GM10266 (cell line): ENCODE results near the gene HINT3.

Experiments
- DNase-seq: peaks from one replicate; pipeline ENCODE4 v3.0.0; 2012; ENCODE audit errors: extremely low spot score
- TF ChIP-seq, protein P1 (sequence below): IDR thresholded peaks from 2 replicates; pipeline ENCODE4 v1.5.1; 2012; ENCODE audit warnings: mild to moderate bottlenecking, low read depth; ENCODE audit not compliant: control insufficient read depth, insufficient read depth; ENCODE audit errors: missing control alignments

HINT3 gene

DNA sequence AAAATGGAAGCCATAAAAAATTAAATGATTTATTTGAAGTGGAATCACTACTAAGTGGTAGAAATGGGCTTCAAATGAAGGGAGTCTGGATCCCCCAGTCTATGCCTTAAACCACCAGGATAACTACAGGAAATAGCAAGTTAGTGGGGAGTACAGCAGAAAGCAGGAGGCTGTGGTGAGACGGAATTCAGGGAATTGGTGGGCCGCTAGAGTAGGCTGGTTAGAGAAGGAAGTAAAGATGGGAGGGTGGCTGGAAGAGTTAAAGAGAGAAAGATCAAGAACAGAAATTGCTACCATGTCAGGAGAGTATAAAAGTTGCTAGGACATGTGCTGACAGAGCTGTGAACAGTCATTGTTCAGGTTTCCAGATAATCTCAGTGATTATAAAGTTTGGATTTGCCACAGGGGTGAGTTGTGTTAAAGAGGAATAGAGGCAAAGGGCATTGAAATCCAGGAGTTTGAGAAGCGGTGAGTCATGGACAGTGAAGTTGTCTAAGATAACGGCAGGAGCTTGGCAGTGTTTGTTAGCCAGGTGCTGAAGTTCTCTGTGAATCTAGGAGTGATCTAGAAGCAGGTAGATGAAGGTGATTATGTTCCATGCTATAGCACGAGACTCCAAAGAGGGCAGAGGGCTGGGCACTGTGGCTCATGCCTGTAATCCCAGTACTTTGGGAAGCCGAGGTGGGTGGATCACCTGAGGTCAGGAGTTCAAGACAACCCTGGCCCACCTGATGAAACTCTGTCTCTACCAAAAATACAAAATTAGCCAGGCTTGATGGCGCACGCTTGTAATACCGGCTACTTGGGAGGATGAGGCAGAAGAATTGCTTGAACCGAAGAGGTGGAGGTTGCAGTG is 13.7 kb upstream of the HINT3 start:
- TF ChIP-seq, protein P1, sequence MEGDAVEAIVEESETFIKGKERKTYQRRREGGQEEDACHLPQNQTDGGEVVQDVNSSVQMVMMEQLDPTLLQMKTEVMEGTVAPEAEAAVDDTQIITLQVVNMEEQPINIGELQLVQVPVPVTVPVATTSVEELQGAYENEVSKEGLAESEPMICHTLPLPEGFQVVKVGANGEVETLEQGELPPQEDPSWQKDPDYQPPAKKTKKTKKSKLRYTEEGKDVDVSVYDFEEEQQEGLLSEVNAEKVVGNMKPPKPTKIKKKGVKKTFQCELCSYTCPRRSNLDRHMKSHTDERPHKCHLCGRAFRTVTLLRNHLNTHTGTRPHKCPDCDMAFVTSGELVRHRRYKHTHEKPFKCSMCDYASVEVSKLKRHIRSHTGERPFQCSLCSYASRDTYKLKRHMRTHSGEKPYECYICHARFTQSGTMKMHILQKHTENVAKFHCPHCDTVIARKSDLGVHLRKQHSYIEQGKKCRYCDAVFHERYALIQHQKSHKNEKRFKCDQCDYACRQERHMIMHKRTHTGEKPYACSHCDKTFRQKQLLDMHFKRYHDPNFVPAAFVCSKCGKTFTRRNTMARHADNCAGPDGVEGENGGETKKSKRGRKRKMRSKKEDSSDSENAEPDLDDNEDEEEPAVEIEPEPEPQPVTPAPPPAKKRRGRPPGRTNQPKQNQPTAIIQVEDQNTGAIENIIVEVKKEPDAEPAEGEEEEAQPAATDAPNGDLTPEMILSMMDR, result no peak
- DNase-seq, result no peak

DNA sequence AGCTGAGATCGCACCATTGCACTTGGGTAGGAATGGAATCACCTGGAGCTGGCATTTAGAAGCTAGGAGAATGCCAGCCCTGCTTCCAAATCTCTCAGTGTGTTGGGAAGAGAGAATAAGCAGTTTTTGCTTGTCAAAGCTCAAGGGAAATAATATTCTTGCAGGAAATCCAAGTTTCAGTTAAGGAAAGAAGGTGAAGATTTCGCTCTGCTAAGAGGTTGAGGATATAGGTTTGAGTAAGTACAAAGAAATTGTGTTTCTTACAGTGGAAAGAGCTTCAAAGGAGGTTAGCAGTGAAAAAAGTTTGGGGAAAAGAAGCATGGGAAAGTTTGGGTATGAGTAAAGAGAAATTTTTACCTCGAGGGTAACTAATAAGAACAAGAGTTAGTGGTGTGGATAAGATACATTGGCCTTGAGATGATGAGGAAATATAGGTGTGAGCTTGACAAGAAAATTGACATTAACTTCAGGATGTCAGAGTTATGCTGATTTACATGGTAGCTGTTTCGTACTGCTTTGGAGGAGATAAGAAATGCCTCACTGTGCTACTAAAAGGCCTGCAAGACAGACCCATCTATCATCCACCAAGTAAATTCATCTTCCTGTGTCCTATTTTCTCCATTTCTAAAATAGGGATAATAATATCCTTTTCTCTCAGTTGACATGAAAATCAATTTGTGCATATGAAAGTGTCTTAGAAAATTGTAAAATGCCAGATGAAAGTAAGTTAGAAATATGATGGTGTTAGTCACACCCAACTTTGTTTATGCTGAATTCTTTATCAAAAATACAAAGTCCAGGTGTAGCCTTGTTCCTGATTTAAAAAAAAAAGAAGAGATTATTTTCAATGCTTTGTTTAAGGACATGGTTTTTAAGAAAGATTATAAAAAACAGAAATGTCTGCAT is 12.8 kb upstream of the HINT3 start:
- DNase-seq, result no peak
- TF ChIP-seq, protein P1, result no peak

DNA sequence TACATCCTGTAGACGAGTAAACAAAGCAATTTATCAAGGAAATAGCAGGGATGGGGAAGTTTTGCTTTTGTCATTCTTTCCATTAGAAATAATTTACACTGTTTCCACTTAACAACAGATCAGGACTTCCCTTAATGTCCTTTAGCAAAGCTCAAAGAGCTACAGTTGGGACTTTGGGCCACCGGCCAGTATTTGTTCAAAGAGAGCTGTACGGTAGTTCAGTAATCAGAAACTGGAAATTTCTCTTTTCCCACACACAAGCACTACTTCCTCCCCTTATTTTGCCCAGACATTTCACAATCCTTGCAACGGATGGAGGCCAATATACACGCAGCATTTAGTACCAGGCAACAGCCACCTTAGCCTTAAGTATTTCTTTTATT is 12.1 kb upstream of the HINT3 start:
- TF ChIP-seq, protein P1, result no peak
- DNase-seq, result no peak

DNA sequence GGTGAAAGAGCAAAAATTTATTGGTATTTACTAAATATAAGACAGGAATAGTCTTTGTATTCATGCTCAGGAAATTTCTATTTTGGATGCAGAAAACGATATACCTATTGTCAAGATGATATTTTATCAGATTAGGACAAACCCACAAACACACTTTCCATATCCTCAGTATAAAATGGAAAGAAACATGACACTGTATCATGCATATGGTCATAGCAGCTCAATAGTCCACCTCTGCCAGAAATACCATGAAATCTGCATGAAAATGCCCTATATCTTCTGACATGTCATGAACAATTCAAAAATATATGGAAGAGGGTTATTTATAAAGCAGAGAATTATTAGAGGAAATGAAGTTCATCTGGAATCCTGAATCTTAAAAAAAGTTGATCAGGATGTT is 11.7 kb upstream of the HINT3 start:
- TF ChIP-seq, protein P1, result no peak
- DNase-seq, result no peak

DNA sequence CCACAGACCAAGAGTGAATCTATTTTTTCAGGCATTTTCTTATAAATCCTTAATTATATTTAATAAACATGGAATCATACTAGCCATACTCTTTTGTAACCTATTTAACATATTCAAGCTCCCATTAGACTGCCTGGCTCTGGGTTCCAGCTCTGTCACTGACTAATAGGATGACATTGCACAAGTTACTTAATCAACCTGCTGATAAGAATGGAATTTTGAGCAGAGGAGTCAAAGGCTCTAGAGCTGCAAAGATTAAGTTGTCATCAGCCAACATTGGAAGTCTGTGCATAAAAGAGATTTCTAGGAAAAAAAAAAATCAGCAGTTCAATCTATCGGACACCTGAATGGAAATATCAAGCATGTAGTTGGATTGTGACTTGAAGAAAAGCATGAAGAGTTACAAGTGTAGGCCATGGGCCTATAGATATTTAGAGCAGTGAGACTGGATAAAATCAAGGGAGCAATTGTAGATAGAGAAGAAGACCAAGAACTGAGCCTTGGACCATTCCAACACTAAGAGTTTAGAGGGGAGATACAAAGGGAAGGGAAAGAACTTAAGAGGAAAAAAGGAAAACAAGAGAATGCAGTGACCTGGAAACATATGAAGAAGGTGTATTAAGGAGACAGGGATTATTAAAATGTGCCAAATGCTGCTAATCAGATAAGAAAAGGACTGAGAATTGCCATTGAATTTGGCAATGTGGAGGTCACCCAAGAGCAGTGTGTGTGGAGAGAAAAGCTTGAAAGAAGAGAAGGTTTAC is 11.0 kb upstream of the HINT3 start:
- TF ChIP-seq, protein P1, result no peak
- DNase-seq, result no peak

DNA sequence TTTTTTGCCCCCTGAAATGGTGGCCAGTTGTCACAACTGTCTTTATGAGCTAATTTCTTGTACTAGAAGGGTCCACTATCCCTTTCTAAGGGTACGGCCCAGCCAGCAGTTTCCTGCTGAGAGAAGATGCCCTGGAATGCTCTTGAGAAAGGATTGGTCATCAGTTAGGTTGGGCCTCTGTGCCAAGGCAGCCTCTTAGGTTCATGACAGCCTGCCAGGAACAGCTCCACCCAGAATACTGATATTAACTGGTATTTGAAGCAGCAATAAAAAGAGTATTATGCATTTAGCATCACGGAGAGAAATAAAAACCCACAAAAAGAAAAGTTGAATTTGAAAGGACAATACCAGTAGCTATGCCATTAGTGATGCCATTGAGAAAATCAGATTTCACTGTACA is 9.0 kb upstream of the HINT3 start:
- TF ChIP-seq, protein P1, result no peak
- no peak for DNase-seq
